Stomach (tissue), 9 donors: ENCODE results near the gene GUCY1A1. TPM values are rescaled to one million over a fixed set of nuclear protein-coding genes. Genes with fewer than 3 reads are reported as not detected.

Experiments used
- DNase-seq, 2 donors: peaks; one replicate each; pipeline versions ENCODE4 v3.0.0 to v3.0.0-alpha.2; 2013 to 2019
- H3K27ac ChIP-seq, 5 donors: fragments of 200-600 bp in 4 of 5; sonication (generic) in 4 of 5; one replicate each; pipeline ENCODE4 v1.5.1; 2013 to 2019; ENCODE audit warnings: mild to moderate bottlenecking in 1 of 5, moderate library complexity in 1 of 5
- H3K27me3 ChIP-seq, 3 donors: fragments of 200-600 bp; sonication (generic); one replicate each; pipeline ENCODE4 v1.5.1; 2017 to 2019; ENCODE audit warnings: mixed run types in 1 of 3
- H3K36me3 ChIP-seq, 4 donors: fragments of 200-600 bp; sonication (generic); 1 replicate in 3 of 4; 2 replicates in 1 of 4; pipeline ENCODE4 v1.5.1; 2016 to 2019
- H3K4me1 ChIP-seq, 4 donors: fragments of 200-600 bp; sonication (generic); one replicate each; pipeline ENCODE4 v1.5.1; 2016 to 2019
- H3K4me3 ChIP-seq, 4 donors: fragments of 200-600 bp; sonication (generic) in 3 of 4; one replicate each; pipeline ENCODE4 v1.5.1; 2016 to 2019; ENCODE audit warnings: mild to moderate bottlenecking in 1 of 4
- H3K9me3 ChIP-seq, 4 donors: fragments of 200-600 bp; sonication (generic); one replicate each; pipeline ENCODE4 v1.5.1; 2016 to 2019
- CTCF ChIP-seq, 7 experiments: fragments of 450-650 bp in 4 of 7; fragments of 200-600 bp in 3 of 7; sonication (generic) in 3 of 7; IDR thresholded peaks; one replicate each; pipeline ENCODE4 v1.5.1; 2016 to 2019; ENCODE audit warnings: antibody characterized with exemption in 7 of 7, control low read depth in 2 of 7, mild to moderate bottlenecking in 1 of 7
- EP300 ChIP-seq: sonication (generic); formaldehyde crosslinking; IDR thresholded peaks from one replicate; pipeline ENCODE4 v1.6.1; 2017; ENCODE audit warnings: antibody characterized with exemption
- POLR2A ChIP-seq, 4 donors: fragments of 450-650 bp; IDR thresholded peaks; one replicate each; pipeline ENCODE4 v1.6.1; 2016; ENCODE audit warnings: antibody characterized with exemption in 4 of 4, control low read depth in 2 of 4, mild to moderate bottlenecking in 1 of 4, moderate library complexity in 1 of 4
- POLR2AphosphoS5 ChIP-seq, 3 donors: sonication (generic); formaldehyde crosslinking; IDR thresholded peaks; one replicate each; pipeline ENCODE4 v1.6.1; 2016; ENCODE audit warnings: antibody characterized with exemption in 3 of 3
- WGBS, 5 donors: extraction: QIAGEN DNeasy Blood & Tissue Kit in 3 of 5; methylation state at CpG; one replicate each; pipeline versions ENCODE4 v1.1.5 to v1.1.7; 2013 to 2018; 5-methylcytosine and 5-hydroxymethylcytosine counted together
- intact Hi-C: fragments of 100-400 bp; cut with DNase I; formaldehyde crosslinking; loops from one replicate; pipeline ENCODE4 v1.15.1; 2023; ENCODE audit warnings: low total_unique reads
- polyA plus RNA-seq, 3 donors: library from polyadenylated mRNA; stranded (reverse); fragments of 200-250 nt; gene quantifications; one replicate each; pipeline ENCODE4 v1.2.3, GENCODE V29; 2013
- total RNA-seq, 5 donors: library from RNA; depleted of rRNA; stranded (reverse); fragments of >200 nt; gene quantifications; one replicate each; pipeline versions ENCODE4 v1.1.0 to v1.2.3, GENCODE V29; 2014 to 2016
- donor health status: healthy with polysubstance abuse.
- donor health status: Bipolar disorder and iron deficiency.
- donor health status: healthy.

GUCY1A1 gene
- total and polyA plus RNA-seq, 8 donors, result 4.1 to 49.1 (median 12.2) TPM

DNA sequence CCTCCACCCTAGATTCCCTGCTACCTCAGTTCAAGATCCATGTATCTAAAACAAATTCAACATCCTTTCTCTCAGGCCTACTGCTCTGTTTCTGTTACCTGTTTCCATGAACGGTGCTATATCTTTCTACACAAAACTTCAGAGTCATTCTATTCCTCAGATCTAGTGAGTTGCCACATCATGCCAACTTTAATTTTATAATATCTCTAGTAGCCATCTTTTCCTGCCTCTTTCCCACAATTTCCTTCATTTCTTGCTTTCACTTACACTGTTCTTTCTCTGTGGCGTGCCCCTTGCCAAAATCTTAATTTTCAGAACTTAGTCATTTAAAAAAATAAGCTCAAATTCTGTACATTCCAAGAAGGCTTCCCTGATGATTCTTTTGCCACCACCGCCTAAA, 15.2 kb downstream of the GUCY1A1 start:
- no peaks in the 10 kb centered on the region for H3K36me3 ChIP-seq
- no peak overlapping the region for H3K4me3 ChIP-seq
- TF ChIP-seq CTCF (IDR thresholded peaks at IDR 0.05) (no peak), EP300 (no peak), POLR2A (IDR thresholded peaks at IDR 0.05) (no peak), POLR2AphosphoS5 (IDR thresholded peaks at IDR 0.05) (no peak)
- no peaks in the 10 kb centered on the region for H3K27me3 ChIP-seq
- intact Hi-C loops, result no loop called here
- H3K4me1 ChIP-seq, result peaks cover 0 to 20% (median 7%) of the 10 kb centered on the region in 4 donors
- no peaks in the 10 kb centered on the region for H3K9me3 ChIP-seq
- H3K27ac ChIP-seq, result no peak overlapping the region
- no peak for DNase-seq
- WGBS, 5 donors, result 54 to 76% (median 67%) methylated on average over 3 of the region's 3 CpGs

GRCh38 chr4:155684423-155684822, 17.8 kb downstream of the GUCY1A1 start:
- TF ChIP-seq EP300 (no peak), POLR2A (IDR thresholded peaks at IDR 0.05) (no peak), CTCF (IDR thresholded peaks at IDR 0.05) (no peak), POLR2AphosphoS5 (IDR thresholded peaks at IDR 0.05) (no peak)
- 45 to 72% (median 54%) methylated on average over 2 of the region's 2 CpGs for WGBS, 5 donors
- no peak overlapping the region for H3K27ac ChIP-seq
- H3K4me3 ChIP-seq, result no peak overlapping the region
- no peak for DNase-seq
- no peaks in the 10 kb centered on the region for H3K9me3 ChIP-seq
- H3K4me1 ChIP-seq, result peaks cover 0 to 22% (median 7%) of the 10 kb centered on the region in 4 donors
- H3K36me3 ChIP-seq, result no peaks in the 10 kb centered on the region
- intact Hi-C loops, result no loop called here
- no peaks in the 10 kb centered on the region for H3K27me3 ChIP-seq

DNA sequence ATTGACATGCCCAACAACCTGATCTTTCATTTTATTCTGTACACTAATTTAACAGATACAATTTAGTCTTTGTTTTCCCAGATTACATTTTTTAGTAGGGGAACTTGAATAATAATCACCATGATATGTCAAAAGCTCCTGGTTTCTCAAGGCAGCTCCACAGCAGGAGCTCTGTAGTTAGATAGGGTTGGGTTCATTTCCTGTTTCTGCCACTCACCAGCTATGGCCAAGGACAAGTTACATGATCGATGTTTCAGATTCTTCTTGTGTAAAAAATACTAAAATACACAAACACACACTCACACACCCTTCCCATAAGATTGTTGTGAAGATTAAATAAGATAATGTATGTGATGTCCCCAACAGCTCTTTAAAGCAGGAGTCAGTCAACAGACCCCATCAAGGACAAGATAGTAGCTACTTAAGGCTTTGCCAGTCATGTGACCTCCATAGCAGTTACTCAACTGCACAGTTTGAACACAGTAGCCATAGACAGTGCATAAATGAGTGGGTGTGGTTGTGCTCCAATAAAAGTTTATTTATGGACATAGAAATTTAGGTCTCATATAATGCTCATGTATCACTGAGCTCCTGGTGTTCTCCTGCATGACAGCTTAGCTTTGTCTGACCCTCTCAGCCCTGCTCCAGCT, 18.4 kb downstream of the GUCY1A1 start:
- H3K4me3 ChIP-seq, result no peak overlapping the region
- WGBS, 5 donors, result 66 to 80% (median 67%) methylated on average over 1 of the region's 1 CpG
- H3K27ac ChIP-seq, result no peak overlapping the region
- H3K4me1 ChIP-seq, result peaks cover 0 to 22% (median 7%) of the 10 kb centered on the region in 4 donors
- no peaks in the 10 kb centered on the region for H3K27me3 ChIP-seq
- TF ChIP-seq CTCF (IDR thresholded peaks at IDR 0.05) (no peak), EP300 (no peak), POLR2AphosphoS5 (IDR thresholded peaks at IDR 0.05) (no peak), POLR2A (IDR thresholded peaks at IDR 0.05) (no peak)
- H3K9me3 ChIP-seq, result no peaks in the 10 kb centered on the region
- H3K36me3 ChIP-seq, result no peaks in the 10 kb centered on the region
- intact Hi-C loops, result no loop called here
- no peak for DNase-seq

DNA sequence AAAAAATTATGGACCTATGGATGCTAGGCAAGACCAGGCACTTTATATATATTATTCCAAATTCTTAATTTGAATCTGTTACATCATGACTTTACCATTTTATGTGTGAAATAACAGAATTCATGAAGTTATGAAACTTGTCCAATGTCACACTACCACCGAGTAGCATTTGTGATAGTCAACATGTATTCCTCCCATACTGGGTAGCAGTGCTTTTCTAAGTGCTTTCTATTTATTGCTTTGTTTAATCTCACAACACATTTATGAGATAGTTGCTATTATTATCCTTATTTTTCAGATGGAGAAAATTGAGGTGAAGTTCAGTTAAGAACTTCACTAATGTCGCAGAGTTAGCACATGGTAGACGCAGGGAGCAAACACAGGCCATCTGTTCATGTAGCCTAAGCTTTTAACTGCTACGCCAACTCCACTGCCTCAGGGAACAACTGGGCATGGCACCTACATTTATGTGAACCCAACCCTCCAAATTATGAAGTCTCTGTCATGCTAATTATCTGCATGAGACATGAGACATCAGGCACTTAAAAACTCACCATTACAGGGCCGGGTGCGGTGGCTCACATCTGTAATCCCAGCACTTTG, 20.8 kb downstream of the GUCY1A1 start:
- Histone ChIP-seq H3K27me3 (no peaks in the 10 kb centered on the region), H3K4me3 (no peak overlapping the region), H3K36me3 (no peaks in the 10 kb centered on the region), H3K9me3 (no peaks in the 10 kb centered on the region), H3K4me1 (peaks cover 0 to 14% (median 3%) of the 10 kb centered on the region in 4 donors), H3K27ac (no peak overlapping the region)
- intact Hi-C loops, result no loop called here
- 90 to 96% (median 95%) methylated on average over 6 of the region's 6 CpGs for WGBS, 5 donors
- no peak for TF ChIP-seq POLR2A (IDR thresholded peaks at IDR 0.05)
- peak in 1 of 2 donors; percentile 43 for DNase-seq

- intact Hi-C loops, result no loop called here
Observed at GRCh38 chr4:155688211-155688610, 21.6 kb downstream of the GUCY1A1 start.

More at GRCh38 chr4:155688211-155688610, 21.6 kb downstream of the GUCY1A1 start:
- Histone ChIP-seq H3K36me3 (no peaks in the 10 kb centered on the region), H3K9me3 (no peaks in the 10 kb centered on the region), H3K27ac (no peak overlapping the region), H3K4me3 (no peak overlapping the region), H3K27me3 (no peaks in the 10 kb centered on the region), H3K4me1 (peaks cover 0 to 18% (median 3%) of the 10 kb centered on the region in 4 donors)
- WGBS, 5 donors, result 92 to 100% (median 96%) methylated on average over 1 of the region's 1 CpG
- DNase-seq, result no peak
- TF ChIP-seq POLR2A (IDR thresholded peaks at IDR 0.05) (no peak), POLR2AphosphoS5 (IDR thresholded peaks at IDR 0.05) (no peak), CTCF (IDR thresholded peaks at IDR 0.05) (no peak), EP300 (no peak)
